ENCODE data around the gene TMEM91.
"Not testable (repeated sequence)": the region's sequence is repeated elsewhere in the genome, so short reads cannot be mapped to it uniquely, and the experiment has no call there.

TMEM91 gene

DNA sequence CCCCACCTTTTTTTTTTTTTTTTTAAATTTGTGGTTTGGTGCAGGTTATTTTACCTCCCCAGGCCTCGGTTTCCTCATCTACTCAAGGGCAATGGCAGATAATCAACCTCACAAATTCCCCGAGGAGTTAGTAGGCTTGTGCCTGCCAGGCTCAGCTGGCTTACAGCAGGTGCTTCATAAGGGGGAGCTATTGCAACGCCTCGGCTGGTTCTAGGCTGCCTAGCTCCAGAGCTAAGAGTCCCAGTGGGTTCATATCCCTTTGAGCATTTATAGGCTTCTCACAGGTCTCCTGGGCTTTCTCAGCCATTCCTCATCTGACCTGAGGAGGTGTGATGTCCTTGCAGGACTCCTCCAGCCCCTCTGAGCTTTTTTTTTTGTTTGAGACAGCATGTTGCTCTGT is 31.9 kb downstream of the TMEM91 start:
- DNase-seq (ENCODE audit: low read depth): no peak
- H3K4me3 ChIP-seq (ENCODE audit: low read depth, low read length): no peak overlapping the region

DNA sequence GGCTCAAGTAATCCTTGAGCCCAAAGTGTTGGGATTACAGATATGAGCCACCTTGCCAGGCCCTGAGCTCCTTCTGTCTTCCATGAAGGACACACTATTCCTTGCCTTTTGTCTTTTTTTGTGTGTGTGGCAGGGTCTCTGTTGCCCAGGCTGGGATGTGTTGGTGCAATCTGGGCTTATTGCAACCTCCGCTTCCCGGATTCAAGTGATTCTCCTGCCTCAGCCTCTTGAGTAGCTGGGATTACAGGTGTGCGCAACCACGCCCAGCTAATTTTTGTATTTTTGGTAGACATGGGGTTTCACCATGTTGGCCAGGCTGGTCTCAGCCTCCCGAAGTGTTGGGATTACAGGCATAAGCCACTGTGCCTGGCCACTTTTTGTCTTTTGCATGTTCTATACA is 32.5 kb downstream of the TMEM91 start:
- DNase-seq (ENCODE audit: low read depth); H3K4me3 ChIP-seq (ENCODE audit: low read depth, low read length): not testable (repeated sequence)

GRCh38 chr19:41409288-41409687 is 33.0 kb downstream of the TMEM91 start:
- no peak for DNase-seq (ENCODE audit: low read depth)

DNA sequence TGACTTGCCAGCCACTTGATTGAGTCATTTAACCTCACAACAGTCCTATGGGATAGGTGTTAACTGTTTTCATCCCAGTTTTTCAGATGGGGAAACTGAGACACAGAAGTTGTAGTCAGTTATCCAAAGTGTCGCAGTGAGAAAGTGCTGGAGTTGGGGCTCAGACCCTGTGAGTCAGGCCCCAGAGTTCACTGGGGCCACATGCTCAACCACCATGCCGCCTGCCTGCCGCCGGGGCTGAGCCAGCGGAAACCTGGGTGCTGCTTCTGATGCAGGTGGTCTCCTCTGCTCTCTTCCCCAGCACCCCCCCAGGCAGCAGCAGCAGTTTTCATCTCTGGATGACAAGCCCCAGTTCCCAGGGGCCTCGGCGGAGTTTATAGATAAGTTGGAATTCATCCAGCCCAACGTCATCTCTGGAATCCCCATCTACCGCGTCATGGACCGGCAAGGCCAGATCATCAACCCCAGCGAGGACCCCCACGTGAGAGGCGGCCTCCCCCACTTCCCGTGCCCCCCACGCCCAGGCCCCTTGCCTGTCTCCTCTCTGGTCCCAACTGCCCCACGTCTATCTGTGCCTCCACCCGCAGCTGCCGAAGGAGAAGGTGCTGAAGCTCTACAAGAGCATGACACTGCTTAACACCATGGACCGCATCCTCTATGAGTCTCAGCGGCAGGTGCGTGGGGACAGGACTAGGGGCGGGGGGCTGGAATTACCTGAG is 34.2 kb downstream of the TMEM91 start:
- H3K4me3 ChIP-seq (ENCODE audit: low read depth, low read length): no peak overlapping the region

More at GRCh38 chr19:41409288-41409687, 33.0 kb downstream of the TMEM91 start:
- no peak overlapping the region for H3K4me3 ChIP-seq (ENCODE audit: low read depth, low read length)

GRCh38 chr19:41411100-41411967 is 35.0 kb downstream of the TMEM91 start:
- no peak overlapping the region for H3K4me3 ChIP-seq (ENCODE audit: low read depth, low read length)
- no peak for DNase-seq (ENCODE audit: low read depth)

More for the DNA sequence above, 34.2 kb downstream of the TMEM91 start:
- no peak for DNase-seq (ENCODE audit: low read depth)

GRCh38 chr19:41411968-41412265 is 35.6 kb downstream of the TMEM91 start:
- no peak overlapping the region for H3K4me3 ChIP-seq (ENCODE audit: low read depth, low read length)
- DNase-seq (ENCODE audit: low read depth): no peak

GRCh38 chr19:41412953-41413352 is 36.6 kb downstream of the TMEM91 start:
- H3K4me3 ChIP-seq (ENCODE audit: low read depth, low read length): no peak overlapping the region
- DNase-seq (ENCODE audit: low read depth): no peak

DNA sequence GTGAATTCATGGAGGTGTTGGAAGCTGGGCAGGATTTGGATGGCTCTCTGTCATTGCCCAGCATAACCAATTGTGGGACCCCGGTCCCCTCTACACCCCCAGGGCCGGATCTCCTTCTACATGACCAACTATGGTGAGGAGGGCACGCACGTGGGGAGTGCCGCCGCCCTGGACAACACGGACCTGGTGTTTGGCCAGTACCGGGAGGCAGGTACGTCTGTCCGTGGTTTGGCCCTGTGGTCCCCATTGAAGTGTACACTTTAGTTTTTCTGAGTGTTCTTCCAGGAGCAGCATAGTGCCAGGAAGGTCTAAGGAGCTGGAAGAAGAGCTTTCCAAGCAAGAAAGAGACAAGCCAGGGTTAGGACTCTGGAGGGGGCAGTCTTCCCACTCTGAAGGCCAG is 37.6 kb downstream of the TMEM91 start:
- no peak for DNase-seq (ENCODE audit: low read depth)
- no peak overlapping the region for H3K4me3 ChIP-seq (ENCODE audit: low read depth, low read length)

GRCh38 chr19:41414461-41414860 is 38.1 kb downstream of the TMEM91 start:
- DNase-seq (ENCODE audit: low read depth): no peak

GRCh38 chr19:41415154-41415571 is 38.8 kb downstream of the TMEM91 start:
- no peak overlapping the region for H3K4me3 ChIP-seq (ENCODE audit: low read depth, low read length)
- no peak for DNase-seq (ENCODE audit: low read depth)

More at GRCh38 chr19:41414461-41414860, 38.1 kb downstream of the TMEM91 start:
- no peak overlapping the region for H3K4me3 ChIP-seq (ENCODE audit: low read depth, low read length)

DNA sequence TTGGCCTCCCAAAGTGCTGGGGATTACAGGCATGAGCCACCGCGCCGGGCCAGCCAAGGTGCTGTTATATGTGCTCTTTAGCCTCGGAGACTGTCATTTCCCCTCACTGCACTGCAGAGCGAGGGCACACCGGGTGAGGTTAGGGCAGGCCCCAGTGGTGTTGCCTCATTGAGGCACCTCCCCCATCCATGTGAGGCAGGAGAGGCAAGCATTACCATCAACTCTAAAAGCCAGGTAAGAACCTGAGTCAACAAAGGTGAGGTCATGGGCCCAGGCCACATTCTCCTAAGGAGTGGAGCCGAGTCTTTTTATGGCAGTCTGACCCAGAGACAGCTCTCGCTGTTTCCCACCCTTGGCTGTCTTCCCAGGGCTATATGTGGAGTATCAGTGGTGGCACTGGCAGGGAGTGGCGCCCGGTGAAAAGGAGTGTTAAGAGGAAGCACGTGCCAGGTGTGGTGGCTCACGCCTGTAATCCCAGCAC is 39.9 kb downstream of the TMEM91 start:
- no peak overlapping the region for H3K4me3 ChIP-seq (ENCODE audit: low read depth, low read length)
- DNase-seq (ENCODE audit: low read depth): no peak

DNA sequence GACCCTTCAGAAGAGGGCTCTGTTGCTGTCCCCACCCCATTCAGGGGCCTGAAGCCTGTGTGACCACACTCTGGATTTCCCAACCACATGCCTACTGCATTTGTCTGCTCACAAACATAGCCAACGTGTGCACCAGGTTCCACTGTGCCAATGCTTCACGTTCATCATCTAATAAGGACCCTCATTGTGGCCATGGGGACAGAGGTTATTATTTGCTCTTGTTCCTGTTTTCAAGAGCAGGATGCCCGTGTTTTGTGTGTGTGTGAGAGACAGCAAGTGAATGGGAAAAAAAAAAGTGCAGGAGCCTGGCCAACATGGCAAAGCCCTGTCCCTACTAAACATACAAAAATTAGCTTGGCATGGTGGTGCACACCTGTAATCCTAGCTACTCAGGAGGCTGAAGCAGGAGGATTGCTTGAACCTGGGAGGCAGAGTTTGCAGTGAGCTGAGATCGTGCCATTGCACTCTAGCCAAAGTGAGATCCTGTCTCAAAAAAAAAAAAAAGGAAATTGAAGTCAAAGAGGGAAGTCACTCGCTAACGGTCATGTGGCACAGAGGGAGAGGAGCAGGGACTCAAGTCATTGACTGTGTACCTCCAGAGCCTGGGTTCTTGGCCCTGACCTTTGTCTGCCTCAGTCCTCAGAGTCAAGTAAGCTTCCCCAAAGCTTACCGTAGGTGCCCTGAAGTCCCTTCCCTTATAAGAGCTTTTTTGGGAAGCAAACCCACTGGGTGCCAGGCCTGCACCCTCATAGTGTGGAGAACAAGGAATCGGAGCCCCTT is 44.0 kb downstream of the TMEM91 start:
- DNase-seq (ENCODE audit: low read depth): no peak
- H3K4me3 ChIP-seq (ENCODE audit: low read depth, low read length): no peak overlapping the region

DNA sequence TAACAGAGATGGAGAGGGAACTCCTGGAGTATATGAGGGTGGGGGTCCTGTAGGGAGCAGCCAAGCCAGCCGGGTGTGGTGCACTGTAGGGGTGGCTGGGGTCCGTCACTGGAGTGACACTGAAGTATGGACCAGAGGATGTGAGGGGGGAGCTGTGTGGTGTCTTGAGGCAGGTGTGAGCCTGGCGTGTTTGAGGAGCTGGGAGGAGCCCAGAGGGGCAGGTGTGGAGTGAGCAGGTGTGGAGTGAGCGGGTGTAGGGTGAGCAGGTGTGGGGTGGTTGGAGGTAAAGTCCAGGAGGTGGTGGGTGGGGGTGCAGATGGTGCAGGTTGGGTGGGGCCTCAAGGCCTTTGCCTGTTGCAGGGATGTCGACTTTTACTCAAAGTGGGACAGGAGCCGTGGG is 45.0 kb downstream of the TMEM91 start:
- no peak overlapping the region for H3K4me3 ChIP-seq (ENCODE audit: low read depth, low read length)

GRCh38 chr19:41421973-41422372 is 45.6 kb downstream of the TMEM91 start:
- no peak overlapping the region for H3K4me3 ChIP-seq (ENCODE audit: low read depth, low read length)

More for the DNA sequence above, 45.0 kb downstream of the TMEM91 start:
- DNase-seq (ENCODE audit: low read depth): no peak

DNA sequence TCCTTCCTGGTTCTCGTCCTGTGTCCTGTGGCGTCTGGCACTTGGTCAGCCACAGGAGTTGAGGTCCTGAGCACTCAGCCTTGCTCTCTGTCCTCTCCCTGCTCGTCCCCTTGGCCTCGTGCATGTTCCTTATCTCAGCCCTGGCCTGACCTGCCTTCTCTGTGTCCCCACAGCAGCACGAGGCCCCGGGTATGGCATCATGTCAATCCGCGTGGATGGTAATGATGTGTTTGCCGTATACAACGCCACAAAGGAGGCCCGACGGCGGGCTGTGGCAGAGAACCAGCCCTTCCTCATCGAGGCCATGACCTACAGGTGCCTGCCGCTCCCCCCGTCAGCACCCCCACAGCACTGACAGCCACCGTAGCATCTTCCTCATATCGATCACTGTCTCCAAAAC is 46.1 kb downstream of the TMEM91 start:
- no peak for DNase-seq (ENCODE audit: low read depth)
- H3K4me3 ChIP-seq (ENCODE audit: low read depth, low read length): no peak overlapping the region

More at GRCh38 chr19:41421973-41422372, 45.6 kb downstream of the TMEM91 start:
- DNase-seq (ENCODE audit: low read depth): no peak

DNA sequence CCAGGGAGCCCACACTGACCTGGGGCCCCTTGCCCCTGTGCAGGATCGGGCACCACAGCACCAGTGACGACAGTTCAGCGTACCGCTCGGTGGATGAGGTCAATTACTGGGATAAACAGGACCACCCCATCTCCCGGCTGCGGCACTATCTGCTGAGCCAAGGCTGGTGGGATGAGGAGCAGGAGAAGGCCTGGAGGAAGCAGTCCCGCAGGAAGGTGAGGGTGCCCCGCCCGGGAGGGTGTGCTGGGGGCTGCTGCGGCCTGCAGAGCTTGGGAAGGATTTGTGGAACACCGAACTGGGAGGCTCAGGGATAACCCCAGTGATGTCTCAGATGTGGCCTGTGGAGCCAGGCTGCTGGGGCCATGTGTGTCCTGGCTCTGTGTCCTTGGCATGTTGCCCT is 46.6 kb downstream of the TMEM91 start:
- no peak for DNase-seq (ENCODE audit: low read depth)
- no peak overlapping the region for H3K4me3 ChIP-seq (ENCODE audit: low read depth, low read length)

DNA sequence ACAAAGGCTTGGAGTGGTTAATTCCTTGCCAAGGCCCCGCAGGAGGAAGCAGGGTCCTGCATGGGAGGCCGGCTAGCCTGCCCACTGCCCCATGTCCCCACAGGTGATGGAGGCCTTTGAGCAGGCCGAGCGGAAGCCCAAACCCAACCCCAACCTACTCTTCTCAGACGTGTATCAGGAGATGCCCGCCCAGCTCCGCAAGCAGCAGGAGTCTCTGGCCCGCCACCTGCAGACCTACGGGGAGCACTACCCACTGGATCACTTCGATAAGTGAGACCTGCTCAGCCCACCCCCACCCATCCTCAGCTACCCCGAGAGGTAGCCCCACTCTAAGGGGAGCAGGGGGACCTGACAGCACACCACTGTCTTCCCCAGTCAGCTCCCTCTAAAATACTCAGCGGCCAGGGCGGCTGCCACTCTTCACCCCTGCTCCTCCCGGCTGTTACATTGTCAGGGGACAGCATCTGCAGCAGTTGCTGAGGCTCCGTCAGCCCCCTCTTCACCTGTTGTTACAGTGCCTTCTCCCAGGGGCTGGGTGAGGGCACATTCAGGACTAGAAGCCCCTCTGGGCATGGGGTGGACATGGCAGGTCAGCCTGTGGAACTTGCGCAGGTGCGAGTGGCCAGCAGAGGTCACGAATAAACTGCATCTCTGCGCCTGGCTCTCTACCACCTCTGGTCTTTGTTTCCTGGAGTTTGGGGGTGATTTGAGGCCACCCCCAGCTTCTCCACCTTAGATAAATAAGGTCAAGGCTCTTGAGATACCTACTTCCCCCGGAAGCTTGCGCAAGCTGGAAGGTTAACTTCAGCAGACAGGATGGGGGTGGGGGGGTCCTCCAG is 48.2 kb downstream of the TMEM91 start:
- DNase-seq (ENCODE audit: low read depth): no peak
- no peak overlapping the region for H3K4me3 ChIP-seq (ENCODE audit: low read depth, low read length)

GRCh38 chr19:41425174-41426115 is 49.1 kb downstream of the TMEM91 start:
- H3K4me3 ChIP-seq (ENCODE audit: low read depth, low read length): no peak overlapping the region
- no peak for DNase-seq (ENCODE audit: low read depth)
